Stomach (tissue), 4 donors: ENCODE measurements around the gene MYOM1.
A peak's percentile ranks its signal among the peaks of the same experiment; 100 is the strongest.

Source experiments
- CTCF ChIP-seq, 7 experiments: fragments of 450-650 bp in 4 of 7; fragments of 200-600 bp in 3 of 7; sonication (generic) in 3 of 7; IDR thresholded peaks; one replicate each; pipeline ENCODE4 v1.5.1; 2016 to 2019; ENCODE audit warnings: antibody characterized with exemption in 7 of 7, control low read depth in 2 of 7, mild to moderate bottlenecking in 1 of 7
- POLR2A ChIP-seq, 4 donors: fragments of 450-650 bp; IDR thresholded peaks; one replicate each; pipeline ENCODE4 v1.6.1; 2016; ENCODE audit warnings: antibody characterized with exemption in 4 of 4, control low read depth in 2 of 4, mild to moderate bottlenecking in 1 of 4, moderate library complexity in 1 of 4
- POLR2AphosphoS5 ChIP-seq, 3 donors: sonication (generic); formaldehyde crosslinking; IDR thresholded peaks; one replicate each; pipeline ENCODE4 v1.6.1; 2016; ENCODE audit warnings: antibody characterized with exemption in 3 of 3

- TF ChIP-seq POLR2A (IDR thresholded peaks at IDR 0.05) (no peak), CTCF (IDR thresholded peaks at IDR 0.05) (peak in 5 of 7 experiments; percentile 31 to 80 (median 73)), POLR2AphosphoS5 (IDR thresholded peaks at IDR 0.05) (no peak)
These were observed 68.1 kb downstream of the MYOM1 start for GRCh38 chr18:3151399-3152264.
